Stimulated activated CD4-positive, alpha-beta T cell treated with anti-CD3 and anti-CD28 coated beads, Interleukin-1b, Interleukin-23, amount 100 ng/mL, for 1 hour (primary cell): ENCODE measurements around the gene DPPA3.
"Not testable (repeated sequence)": the region's sequence is repeated elsewhere in the genome, so short reads cannot be mapped to it uniquely, and the experiment has no call there.

ENCODE experiments used
- DNase-seq, 2 donors: peaks; one replicate each; pipeline ENCODE4 v3.0.0-alpha.2; 2020; ENCODE audit warnings: low read depth in 2 of 2

Gene DPPA3

GRCh38 chr12:7711133-7711532 lies at the start of gene DPPA3:
DPPA3 (plus strand) TSS chr12:7711433; CDS start chr12:7711571, 138 bp downstream.
- DNase-seq = no peak

DNA sequence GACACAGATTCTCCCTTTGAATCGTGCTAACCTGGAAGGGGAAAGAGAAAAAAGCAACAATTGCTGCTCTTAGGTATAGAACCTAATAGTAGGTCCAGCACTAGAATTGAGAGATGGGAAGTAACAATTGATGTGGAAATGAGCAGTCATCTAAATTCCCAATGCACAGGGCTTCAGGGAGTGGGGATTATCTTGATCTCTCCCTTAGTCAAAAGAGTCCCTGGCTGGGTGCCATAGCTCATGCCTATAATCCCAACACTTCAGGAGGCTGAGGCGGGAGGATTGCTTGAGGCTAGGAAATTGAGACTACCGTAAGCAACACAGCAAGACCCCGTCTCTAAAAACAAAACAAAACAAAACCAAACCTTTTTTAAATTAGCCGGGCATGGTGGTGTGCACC lies 49.5 kb upstream of the DPPA3 start:
- DNase-seq = no peak

DNA sequence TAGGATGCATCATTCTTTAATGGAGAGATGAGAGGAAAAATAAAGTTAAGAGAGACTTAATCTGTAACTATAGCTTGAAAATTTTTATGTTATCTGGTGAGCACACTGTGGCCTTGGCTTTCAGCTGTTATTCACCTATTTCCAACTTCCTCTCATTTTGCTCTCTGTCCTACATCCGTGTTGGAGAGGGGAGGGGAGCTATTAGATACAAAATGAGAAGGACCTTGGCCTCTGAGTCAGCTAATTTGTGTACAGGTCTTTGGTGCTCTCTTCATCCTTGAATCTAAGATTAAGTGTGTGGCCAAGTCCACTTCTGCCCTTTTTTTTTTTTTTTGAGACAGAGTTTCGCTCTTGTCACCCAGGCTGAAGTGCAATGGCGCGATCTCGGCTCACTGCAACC lies 44.6 kb upstream of the DPPA3 start:
- no peak for DNase-seq

DNA sequence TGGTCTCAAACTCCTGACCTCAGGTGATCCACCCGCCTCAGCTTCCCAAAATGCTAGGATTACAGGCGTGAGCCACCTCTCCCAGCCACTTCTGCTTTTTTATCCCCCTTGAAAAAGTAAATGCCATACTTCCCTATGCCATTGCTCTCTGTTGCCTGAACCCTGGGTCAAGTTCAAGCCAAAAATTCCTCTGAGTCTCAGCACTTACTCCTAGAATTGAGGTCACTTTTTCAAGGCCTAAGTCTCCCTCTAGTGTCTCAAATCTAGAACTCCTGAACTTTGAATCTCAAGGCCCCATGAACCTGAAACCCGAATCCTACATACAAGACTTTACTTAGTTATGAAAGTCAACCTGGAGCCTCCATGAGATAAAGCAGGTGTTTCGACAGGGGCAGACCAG lies 44.1 kb upstream of the DPPA3 start:
- DNase-seq = no peak

DNA sequence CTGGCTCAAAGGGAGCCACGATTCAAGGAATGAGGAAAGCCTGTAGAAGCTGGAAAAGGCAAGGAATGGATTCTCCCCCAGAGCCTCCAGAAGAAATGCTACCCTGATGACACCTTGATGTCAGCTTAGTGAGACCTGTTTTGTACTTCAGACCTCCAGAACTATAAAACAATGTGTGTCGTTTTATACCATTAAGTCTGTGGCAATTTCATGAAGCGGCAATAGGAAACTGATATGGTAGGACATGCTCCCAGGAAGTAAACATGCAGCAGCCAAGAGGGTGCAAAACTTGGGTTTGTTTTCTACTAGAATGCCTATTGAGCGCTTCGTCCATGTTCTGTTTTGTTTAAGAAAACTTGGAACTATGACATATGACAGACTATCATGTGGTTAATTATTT lies 43.1 kb upstream of the DPPA3 start:
- no peak for DNase-seq

- not testable (repeated sequence) for DNase-seq
Measured at GRCh38 chr12:7675455-7675854, 35.8 kb upstream of the DPPA3 start.

DNA sequence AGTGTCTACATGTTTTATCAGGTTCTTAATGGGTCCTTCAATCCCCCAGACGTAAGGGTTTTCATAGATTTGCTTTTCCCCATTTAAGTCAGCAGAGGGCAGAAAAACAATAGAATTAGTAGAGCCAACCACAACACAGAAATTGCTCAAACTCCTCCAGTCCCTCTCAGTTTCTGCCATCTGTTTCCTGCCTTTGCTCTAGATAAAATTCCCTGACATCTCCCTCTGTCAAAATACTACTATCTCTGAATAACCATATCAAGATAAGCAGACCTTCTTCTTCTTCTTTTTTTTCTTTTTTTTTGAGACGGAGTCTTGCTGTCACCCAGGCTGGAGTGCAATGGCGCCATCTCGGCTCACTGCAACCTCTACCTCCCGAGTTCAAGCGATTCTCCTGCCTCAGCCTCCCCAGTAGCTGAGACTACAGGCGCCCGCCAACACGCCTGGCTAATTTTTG lies 33.8 kb upstream of the DPPA3 start:
- DNase-seq = not testable (repeated sequence)

GRCh38 chr12:7678744-7679143 lies 32.5 kb upstream of the DPPA3 start:
- no peak for DNase-seq

GRCh38 chr12:7679251-7680045 lies 31.8 kb upstream of the DPPA3 start:
- no peak for DNase-seq

- no peak for DNase-seq
Measured at GRCh38 chr12:7681535-7681934, 29.7 kb upstream of the DPPA3 start.

- DNase-seq = no peak
Measured at GRCh38 chr12:7693793-7694192, 17.4 kb upstream of the DPPA3 start.

- no peak for DNase-seq
Measured at GRCh38 chr12:7694556-7695236, 16.5 kb upstream of the DPPA3 start.

DNA sequence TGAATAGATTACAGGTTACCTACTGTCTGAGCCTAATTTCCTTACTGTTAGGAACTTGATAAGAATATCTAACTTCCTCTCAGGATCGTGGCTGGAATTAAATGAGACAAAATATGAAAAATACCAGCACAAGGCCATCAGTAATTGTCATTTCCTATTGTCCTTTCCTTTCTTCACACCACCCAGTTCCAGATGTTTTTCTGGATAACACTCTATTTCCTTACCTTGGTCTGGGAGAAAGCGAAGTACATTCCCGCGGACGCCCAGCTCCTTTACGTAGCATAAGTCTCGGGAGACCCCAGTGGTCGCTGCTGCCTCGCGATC lies 16.0 kb upstream of the DPPA3 start:
- no peak for DNase-seq

DNA sequence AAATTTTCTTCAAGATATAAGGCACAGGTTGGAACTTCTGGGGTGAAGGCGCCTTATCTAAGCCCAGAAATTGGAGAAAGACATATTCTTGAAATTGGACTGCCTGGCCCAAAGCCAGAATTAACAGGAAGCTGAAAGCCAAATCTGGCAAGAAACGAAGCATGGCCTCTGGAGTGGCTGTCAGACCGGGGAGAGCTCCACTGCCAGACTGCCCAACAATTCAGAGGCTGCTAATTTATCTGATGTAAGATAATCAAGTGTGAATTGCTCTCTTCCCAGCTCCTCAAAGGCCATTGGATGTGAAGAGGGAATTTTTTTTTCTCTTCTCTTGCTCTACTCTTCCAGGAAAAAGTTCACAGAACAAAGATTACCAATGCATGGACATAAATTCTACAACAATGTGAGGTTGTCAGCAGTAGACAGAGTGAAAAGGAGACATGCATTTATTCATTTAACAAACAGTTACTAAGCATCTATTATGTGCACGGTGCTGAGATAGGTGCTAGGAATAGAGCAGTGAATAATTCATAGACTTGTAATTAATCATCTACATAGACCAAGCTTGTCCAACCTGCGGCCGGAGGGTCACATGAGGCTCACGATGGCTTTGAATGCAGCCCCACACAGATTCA lies 15.6 kb upstream of the DPPA3 start, which contains the start of gene GDF3:
Gene GDF3 (minus strand): TSS at position 210 of the 632 bp plus-strand sequence. CDS start 47 bp downstream, at position 163.
- DNase-seq = no peak

GRCh38 chr12:7705846-7706245 lies 5.4 kb upstream of the DPPA3 start:
- DNase-seq = no peak

DNA sequence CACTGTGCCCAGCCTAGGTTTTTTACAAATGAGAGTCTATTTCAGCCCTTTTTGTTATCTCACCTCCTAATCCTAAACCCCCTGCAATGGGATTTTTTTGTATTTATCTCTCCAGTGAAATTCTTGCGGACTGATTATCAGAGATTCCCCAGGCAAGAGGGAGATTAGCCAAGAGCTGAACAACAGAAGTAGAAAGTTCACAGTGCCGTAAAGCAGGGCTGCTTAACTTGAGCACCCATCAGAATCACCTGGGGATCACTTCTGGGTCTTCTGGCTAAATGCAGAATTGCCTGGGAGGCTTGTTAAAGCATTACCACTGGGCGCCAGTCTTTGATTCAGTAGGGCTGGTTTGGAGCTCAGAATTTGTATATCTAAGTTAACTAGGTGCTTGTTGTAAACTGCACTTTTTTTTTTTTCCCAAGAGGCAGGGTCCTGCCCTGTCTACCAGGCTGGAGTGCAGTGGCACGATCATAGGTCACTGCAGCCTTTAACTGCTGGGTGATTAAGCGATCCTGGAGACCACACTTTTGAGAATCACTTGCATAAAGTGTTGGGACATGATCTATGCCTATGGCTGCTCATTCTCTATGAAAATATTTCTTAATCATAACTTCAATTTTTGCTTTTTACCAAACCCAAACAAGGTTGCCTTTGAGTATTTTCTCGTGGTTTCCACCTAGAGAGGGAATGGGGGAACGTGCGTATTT lies 1.1 kb upstream of the DPPA3 start:
- DNase-seq = no peak

- DNase-seq = no peak
Measured at GRCh38 chr12:7712841-7713442, 1.7 kb downstream of the DPPA3 start.

DNA sequence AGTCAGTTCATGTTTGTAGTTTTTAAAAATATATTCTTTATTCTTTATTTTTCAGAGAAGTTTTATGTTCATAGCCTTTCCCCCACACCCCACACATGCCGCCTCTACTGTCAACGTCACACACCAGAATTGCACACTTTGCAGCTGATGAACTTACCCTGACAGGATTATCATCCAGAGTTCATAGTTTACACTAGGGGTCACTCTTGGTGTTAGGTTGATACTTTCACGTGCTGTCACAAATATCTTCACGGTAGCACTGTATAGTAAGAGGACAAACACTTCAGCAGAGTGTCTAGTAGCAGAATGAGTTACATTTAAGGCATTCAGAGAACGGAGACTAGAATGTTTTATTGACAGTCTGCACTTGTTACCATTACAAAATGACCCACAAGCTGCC lies 5.1 kb downstream of the DPPA3 start:
- DNase-seq = no peak

DNA sequence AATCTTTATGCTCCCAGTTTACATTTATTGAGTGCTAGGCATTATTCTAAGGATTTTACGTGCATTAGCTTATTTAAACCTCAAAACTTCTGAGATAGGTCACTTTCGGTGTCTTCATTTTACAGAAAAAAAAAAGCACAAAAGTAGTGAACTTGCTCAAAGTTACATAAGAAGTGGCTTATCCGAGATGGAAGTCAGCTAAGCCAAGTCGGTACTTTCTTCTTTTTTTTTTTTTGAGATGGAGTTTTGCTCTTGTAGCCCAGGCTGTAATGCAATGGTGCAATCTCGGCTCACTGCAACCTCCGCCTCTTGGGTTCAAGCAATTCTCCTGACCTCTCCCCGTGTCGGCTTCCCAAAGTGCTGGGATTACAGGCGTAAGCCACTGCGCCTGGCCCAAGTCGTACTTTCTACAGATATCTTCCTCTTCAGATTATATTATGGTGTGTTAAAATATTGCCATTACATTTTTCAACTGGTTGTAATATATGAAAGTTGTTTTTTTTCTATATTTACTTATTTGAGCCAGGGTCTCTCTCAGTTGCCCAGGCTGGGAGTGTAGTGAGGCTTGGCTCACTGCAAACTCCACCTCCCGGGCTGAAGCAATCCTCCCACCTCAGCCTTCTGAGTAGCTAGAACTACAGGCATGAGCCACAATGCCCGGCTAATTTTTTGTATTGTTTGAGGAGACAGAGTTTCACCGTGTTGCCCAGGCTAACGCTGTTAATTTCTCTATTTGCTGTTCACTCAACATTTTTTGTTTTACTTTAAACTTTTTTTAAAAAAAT lies 8.9 kb downstream of the DPPA3 start:
- no peak for DNase-seq

GRCh38 chr12:7723926-7724325 lies 12.7 kb downstream of the DPPA3 start:
- DNase-seq = no peak

- DNase-seq = no peak
Measured at GRCh38 chr12:7729746-7730145, 18.5 kb downstream of the DPPA3 start.
